GM19035 (cell line): ENCODE results near the gene SLC35D1.
"Not testable (repeated sequence)": the region's sequence is repeated elsewhere in the genome, so short reads cannot be mapped to it uniquely, and the experiment has no call there.

ENCODE experiments used
- ATAC-seq: cut with Tn5 transposase; IDR thresholded peaks from one replicate; pipeline ENCODE4 v1.9.1; 2021; ENCODE audit not compliant: unreplicated experiment

Gene SLC35D1

GRCh38 chr1:67053785-67054772 is at the start of gene SLC35D1:
Gene SLC35D1 (minus strand): TSS chr1:67054148. CDS start chr1:67054013, 135 bp downstream.
- peak; percentile 78 for ATAC-seq

GRCh38 chr1:67103548-67103947 is 49.6 kb upstream of the SLC35D1 start:
- ATAC-seq: no peak

GRCh38 chr1:67100833-67101232 is 46.9 kb upstream of the SLC35D1 start:
- no peak for ATAC-seq

- no peak for ATAC-seq
Measured at GRCh38 chr1:67097305-67097704, 43.4 kb upstream of the SLC35D1 start.

- no peak for ATAC-seq
Measured at GRCh38 chr1:67094191-67094590, 40.2 kb upstream of the SLC35D1 start.

- ATAC-seq: no peak
Measured at GRCh38 chr1:67089685-67090208, 35.8 kb upstream of the SLC35D1 start.

- no peak for ATAC-seq
Measured at GRCh38 chr1:67088440-67088839, 34.5 kb upstream of the SLC35D1 start.

- ATAC-seq: no peak
Measured at GRCh38 chr1:67085326-67085725, 31.4 kb upstream of the SLC35D1 start.

GRCh38 chr1:67084765-67085318 is 30.9 kb upstream of the SLC35D1 start:
- ATAC-seq: no peak

- no peak for ATAC-seq
Measured at GRCh38 chr1:67078291-67078690, 24.3 kb upstream of the SLC35D1 start.

- no peak for ATAC-seq
Measured at GRCh38 chr1:67077593-67077992, 23.6 kb upstream of the SLC35D1 start.

- no peak for ATAC-seq
Measured at GRCh38 chr1:67072749-67073148, 18.8 kb upstream of the SLC35D1 start.

GRCh38 chr1:67067655-67068054 is 13.7 kb upstream of the SLC35D1 start:
- not testable (repeated sequence) for ATAC-seq

GRCh38 chr1:67062412-67062811 is 8.5 kb upstream of the SLC35D1 start:
- ATAC-seq: no peak

- no peak for ATAC-seq
Measured at GRCh38 chr1:67061266-67061665, 7.3 kb upstream of the SLC35D1 start.

GRCh38 chr1:67060811-67061218 is 6.9 kb upstream of the SLC35D1 start:
- ATAC-seq: no peak

GRCh38 chr1:67059346-67059745 is 5.4 kb upstream of the SLC35D1 start:
- no peak for ATAC-seq

GRCh38 chr1:67058761-67059160 is 4.8 kb upstream of the SLC35D1 start:
- no peak for ATAC-seq

GRCh38 chr1:67058242-67058641 is 4.3 kb upstream of the SLC35D1 start:
- ATAC-seq: no peak

- ATAC-seq: peak; percentile 48
Measured at GRCh38 chr1:67053535-67053784, 488 bp downstream of the SLC35D1 start.

- peak; percentile 29 for ATAC-seq
Measured at GRCh38 chr1:67052741-67053534, 1.0 kb downstream of the SLC35D1 start.
